ENCODE results near the gene ZBTB11.

DNA sequence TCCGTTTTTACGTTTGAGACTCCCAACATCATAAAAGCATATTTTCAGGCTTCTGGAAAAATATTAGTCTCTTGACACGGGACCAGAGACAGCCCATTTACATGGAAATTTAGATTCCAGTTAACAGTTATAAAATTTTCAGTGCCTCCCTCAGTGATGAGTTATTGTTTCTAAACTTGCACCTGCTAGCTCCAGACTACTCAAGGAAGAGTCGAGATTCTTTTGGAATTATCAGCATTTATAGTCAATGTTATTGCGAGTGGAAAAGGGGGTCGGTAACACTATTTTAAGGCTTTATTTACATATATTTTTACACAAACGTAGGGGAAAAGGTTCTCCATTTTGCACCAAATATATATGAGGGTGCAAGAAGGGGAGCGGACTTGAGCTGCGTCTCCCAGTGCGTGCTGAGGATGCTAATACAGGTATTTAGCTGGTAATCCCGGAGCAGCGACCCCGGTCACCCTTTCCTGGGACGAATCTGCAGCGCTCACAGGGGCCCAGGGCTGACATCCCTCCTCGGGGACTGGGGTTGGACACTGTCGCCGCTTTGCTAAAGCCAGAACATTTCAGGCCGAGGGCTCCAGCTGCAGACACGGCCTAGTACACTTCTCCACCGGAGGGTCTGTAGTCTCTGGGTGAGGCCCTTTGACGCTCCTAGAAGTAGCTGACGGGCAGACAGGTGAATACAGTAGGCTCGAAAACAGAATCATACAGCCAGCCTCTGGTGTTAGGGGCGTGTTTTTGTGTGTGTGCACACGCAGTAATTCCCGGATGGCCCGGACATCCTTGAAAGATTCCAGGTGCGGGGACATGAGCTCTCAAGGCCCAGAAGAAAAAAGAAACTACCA, 729 bp upstream of the ZBTB11 start:
- TF ChIP-seq, protein P1, sequence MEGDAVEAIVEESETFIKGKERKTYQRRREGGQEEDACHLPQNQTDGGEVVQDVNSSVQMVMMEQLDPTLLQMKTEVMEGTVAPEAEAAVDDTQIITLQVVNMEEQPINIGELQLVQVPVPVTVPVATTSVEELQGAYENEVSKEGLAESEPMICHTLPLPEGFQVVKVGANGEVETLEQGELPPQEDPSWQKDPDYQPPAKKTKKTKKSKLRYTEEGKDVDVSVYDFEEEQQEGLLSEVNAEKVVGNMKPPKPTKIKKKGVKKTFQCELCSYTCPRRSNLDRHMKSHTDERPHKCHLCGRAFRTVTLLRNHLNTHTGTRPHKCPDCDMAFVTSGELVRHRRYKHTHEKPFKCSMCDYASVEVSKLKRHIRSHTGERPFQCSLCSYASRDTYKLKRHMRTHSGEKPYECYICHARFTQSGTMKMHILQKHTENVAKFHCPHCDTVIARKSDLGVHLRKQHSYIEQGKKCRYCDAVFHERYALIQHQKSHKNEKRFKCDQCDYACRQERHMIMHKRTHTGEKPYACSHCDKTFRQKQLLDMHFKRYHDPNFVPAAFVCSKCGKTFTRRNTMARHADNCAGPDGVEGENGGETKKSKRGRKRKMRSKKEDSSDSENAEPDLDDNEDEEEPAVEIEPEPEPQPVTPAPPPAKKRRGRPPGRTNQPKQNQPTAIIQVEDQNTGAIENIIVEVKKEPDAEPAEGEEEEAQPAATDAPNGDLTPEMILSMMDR (IDR thresholded peaks at IDR 0.05) = peak in 1 of 3 donors; percentile 6
- TF ChIP-seq POLR2A (IDR thresholded peaks at IDR 0.05) = no peak
